B cell (primary cell): ENCODE data around the gene EEF1A2. TPM values are rescaled to one million over a fixed set of nuclear protein-coding genes. Genes with fewer than 3 reads are reported as not detected.

ENCODE experiments used
- ATAC-seq: fragments of 200-7000 bp; cut with Tn5 transposase; one replicate; pipeline ENCODE4 v1.10.0; 2021; ENCODE audit warnings: low read depth, mild to moderate bottlenecking, moderate number of reproducible peaks, moderate library complexity
- CTCF ChIA-PET: fragments of 350-600 bp; sonication (Branson Sonifier 250); formaldehyde crosslinking; loops from one replicate; lab custom pipeline; 2021; ENCODE audit warnings: antibody characterized with exemption, inconsistent platforms; lab: Charles Lee
- POLR2A ChIA-PET: fragments of 350-600 bp; sonication (Branson Sonifier 250); formaldehyde crosslinking; loops from one replicate; lab custom pipeline; 2021; ENCODE audit warnings: antibody characterized with exemption; lab: Charles Lee
- DNase-seq: peaks from one replicate; pipeline ENCODE4 v3.0.0; 2013
- H2AFZ ChIP-seq: 2 replicates; pipeline ENCODE4 v1.6.1; 2012; ENCODE audit warnings: mild to moderate bottlenecking, low read depth, low read length; ENCODE audit not compliant: insufficient read depth, poor library complexity, severe bottlenecking
- H3K27ac ChIP-seq, 2 donors: 1 replicate in 1 of 2; 2 replicates in 1 of 2; pipeline ENCODE4 v1.5.1; 2012 to 2013; ENCODE audit warnings: low read length in 2 of 2, mild to moderate bottlenecking in 2 of 2, moderate library complexity in 1 of 2
- H3K27me3 ChIP-seq, 4 experiments: fragments of 200-600 bp in 1 of 4; sonication (generic) in 1 of 4; replicated peaks in 1 of 4; 1 replicate in 2 of 4; 2 replicates in 2 of 4; pipeline versions ENCODE4 v1.6.1 to v1.7.0; 2013 to 2016; ENCODE audit warnings: low read length in 3 of 4, mild to moderate bottlenecking in 2 of 4, mixed read lengths in 1 of 4, moderate library complexity in 1 of 4; ENCODE audit not compliant: insufficient read depth in 4 of 4, control insufficient read depth in 3 of 4; ENCODE audit errors: control extremely low read depth in 1 of 4
- H3K36me3 ChIP-seq, 2 experiments: replicated peaks in 1 of 2; 1 replicate in 1 of 2; 2 replicates in 1 of 2; pipeline versions ENCODE4 v1.6.1 to v1.7.1; 2013; ENCODE audit warnings: low read length in 1 of 2; ENCODE audit not compliant: insufficient read depth in 2 of 2, control insufficient read depth in 1 of 2; ENCODE audit errors: control extremely low read depth in 1 of 2, extremely low read depth in 1 of 2
- H3K4me1 ChIP-seq, 2 donors: fragments of 200-600 bp in 1 of 2; sonication (generic) in 1 of 2; 1 replicate in 1 of 2; 2 replicates in 1 of 2; pipeline versions ENCODE4 v1.5.1 to v1.6.1; 2013 to 2017; ENCODE audit warnings: low read length in 2 of 2; ENCODE audit not compliant: control insufficient read depth in 2 of 2, insufficient read depth in 2 of 2
- H3K4me2 ChIP-seq: replicated peaks from 2 replicates; pipeline ENCODE3; 2012; ENCODE audit warnings: mild to moderate bottlenecking, low read depth, low read length; ENCODE audit not compliant: poor library complexity, severe bottlenecking
- H3K4me3 ChIP-seq, 5 experiments: fragments of 200-600 bp in 1 of 5; sonication (generic) in 1 of 5; 1 replicate in 3 of 5; 2 replicates in 2 of 5; pipeline versions ENCODE4 v1.5.1 to v1.7.0; 2011 to 2016; ENCODE audit warnings: low read length in 4 of 5, mild to moderate bottlenecking in 4 of 5, low read depth in 2 of 5, control low read depth in 1 of 5, moderate library complexity in 1 of 5; ENCODE audit not compliant: insufficient read depth in 1 of 5; ENCODE audit errors: control extremely low read depth in 1 of 5, extremely low read depth in 1 of 5
- H3K79me2 ChIP-seq: fragments of 200-600 bp; sonication (generic); one replicate; pipeline ENCODE4 v1.6.0; 2016; ENCODE audit warnings: low read length; ENCODE audit not compliant: control insufficient read depth, insufficient read depth
- H3K9ac ChIP-seq: fragments of 200-600 bp; sonication (generic); 2 replicates; pipeline ENCODE4 v1.6.1; 2017; ENCODE audit warnings: mild to moderate bottlenecking, low read length, moderate library complexity
- H3K9me3 ChIP-seq, 3 donors: one replicate each; pipeline versions ENCODE4 v1.6.1 to v1.7.1; 2013; ENCODE audit warnings: low read length in 2 of 3; ENCODE audit not compliant: control insufficient read depth in 2 of 3, insufficient read depth in 1 of 3; ENCODE audit errors: control extremely low read depth in 1 of 3
- H4K20me1 ChIP-seq: 2 replicates; pipeline ENCODE4 v1.6.0; 2012; ENCODE audit warnings: mild to moderate bottlenecking, low read length; ENCODE audit not compliant: insufficient read depth, control insufficient read depth, poor library complexity, severe bottlenecking
- H3K27ac Mint-ChIP-seq: one replicate; pipeline ENCODE4 v1.8.0; 2021; ENCODE audit warnings: mixed read lengths
- H3K27me3 Mint-ChIP-seq: one replicate; pipeline ENCODE4 v1.8.0; 2021; ENCODE audit warnings: mixed read lengths
- H3K4me1 Mint-ChIP-seq: one replicate; pipeline ENCODE4 v1.8.0; 2021; ENCODE audit warnings: mixed read lengths
- H3K4me3 Mint-ChIP-seq: one replicate; pipeline ENCODE4 v1.8.0; 2021; ENCODE audit warnings: mixed read lengths
- H3K9me3 Mint-ChIP-seq: one replicate; pipeline ENCODE4 v1.8.0; 2022; ENCODE audit warnings: mixed read lengths; ENCODE audit not compliant: insufficient read depth
- EZH2 ChIP-seq: IDR thresholded peaks from 2 replicates; pipeline ENCODE4 v1.6.1; 2012; ENCODE audit warnings: borderline replicate concordance, low read depth, mild to moderate bottlenecking, moderate library complexity, low read length; ENCODE audit not compliant: insufficient read depth, poor library complexity, severe bottlenecking
- WGBS: methylation state at CpG from one replicate; pipeline ENCODE4 v1.1.5; 2013; ENCODE audit warnings: missing lambda C conversion rate; ENCODE audit not compliant: insufficient coverage; 5-methylcytosine and 5-hydroxymethylcytosine counted together
- intact Hi-C: fragments of 100-400 bp; cut with micrococcal nuclease; formaldehyde crosslinking; loops from one replicate; pipeline ENCODE4 v1.10.0; 2022
- polyA plus RNA-seq: library from polyadenylated mRNA; depleted of rRNA; stranded (reverse); fragments of >200 nt; gene quantifications from 2 replicates; pipeline ENCODE4 v1.2.3, GENCODE V29; 2012
- total RNA-seq, 2 donors: library from RNA; stranded (reverse); fragments of 120-200 nt in 1 of 2; gene quantifications; 1 replicate in 1 of 2; 2 replicates in 1 of 2; pipeline versions ENCODE4 v1.2.3 to v1.2.4, GENCODE V29; 2013 to 2022
- TF ChIP-seq, protein P1 (sequence below): fragments of 200-600 bp; IDR thresholded peaks from one replicate; pipeline ENCODE4 v1.8.0; 2022; ENCODE audit warnings: antibody characterized with exemption, mild to moderate bottlenecking

Gene EEF1A2
- total and polyA plus RNA-seq, 2 donors (not counting 1 experiment from before 2014, with no cell fraction given) = 2.2 to 2.9 TPM

DNA sequence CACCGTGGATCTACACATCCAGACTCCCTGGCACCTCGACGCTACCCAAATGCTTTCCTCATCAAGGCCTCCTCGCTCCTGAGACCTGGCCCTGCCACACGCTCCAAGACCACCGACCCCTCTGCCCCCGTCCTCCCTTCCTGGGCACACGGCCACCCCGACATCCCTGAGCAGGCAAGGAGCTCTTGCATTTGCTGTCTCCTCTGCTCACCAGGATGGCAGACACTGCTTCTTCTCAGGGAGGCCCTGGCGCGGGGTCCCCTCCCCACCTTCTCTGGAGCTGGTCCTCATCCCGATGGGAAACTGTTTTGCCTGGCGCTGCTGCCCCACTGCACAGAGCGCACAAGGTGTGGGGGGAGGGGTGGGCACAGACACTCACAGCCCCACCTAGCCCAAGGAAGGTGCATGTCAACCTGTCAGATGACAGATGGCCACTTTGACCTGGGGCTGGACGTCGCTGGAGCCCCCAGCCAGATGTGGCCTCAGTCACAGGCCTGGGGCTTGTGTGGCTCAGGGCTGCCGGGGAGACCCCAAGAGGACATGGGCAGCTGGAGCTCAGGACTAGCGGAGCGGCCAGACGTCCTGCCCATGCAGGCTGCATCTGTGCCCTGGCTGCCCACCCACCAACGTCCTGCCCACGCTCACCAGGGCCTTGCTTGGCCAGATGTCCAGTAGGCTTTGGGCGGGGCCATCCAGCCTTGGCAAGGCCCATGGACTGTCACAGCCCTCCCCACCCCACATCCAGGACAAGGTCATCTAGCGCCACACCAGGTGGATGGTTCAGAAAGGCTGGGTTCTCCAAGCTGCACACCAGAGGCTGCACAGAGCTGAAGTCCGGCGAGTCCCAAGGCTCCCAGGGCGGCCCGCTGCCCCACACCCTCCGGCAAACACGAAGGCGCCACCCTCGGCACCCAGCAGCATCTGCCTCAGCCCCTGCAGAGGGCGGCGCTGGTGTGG, 20.3 kb downstream of the EEF1A2 start:
- WGBS = 88% methylated on average over 31 of the region's 34 CpGs
- ChIA-PET POLR2A (no interaction called here), CTCF (interaction anchor here (0.7 kb wide), 1 partner anchor 18 kb away, joined by 4 read pairs; no protein-coding TSS in a partner anchor)
- no peak overlapping the region for H3K4me3 Mint-ChIP-seq
- H4K20me1 ChIP-seq = no peaks in the 10 kb centered on the region
- no peak overlapping the region for H2AFZ ChIP-seq
- intact Hi-C loops = no loop called here
- peaks cover 0 to 63% (median 11%) of the 10 kb centered on the region in 4 experiments for H3K27me3 ChIP-seq
- H3K4me1 ChIP-seq = peaks cover 0 to 4% of the 10 kb centered on the region in 2 donors
- no peaks in the 10 kb centered on the region for H3K36me3 ChIP-seq
- H3K4me2 ChIP-seq = no peak overlapping the region
- H3K27ac Mint-ChIP-seq = no peak overlapping the region
- H3K27me3 Mint-ChIP-seq = peaks cover 44% of the 10 kb centered on the region
- H3K79me2 ChIP-seq = no peaks in the 10 kb centered on the region
- no peaks in the 10 kb centered on the region for H3K9me3 Mint-ChIP-seq
- no peak for DNase-seq
- no peak for ATAC-seq
- no peak overlapping the region for H3K9ac ChIP-seq
- H3K4me1 Mint-ChIP-seq = peaks cover 7% of the 10 kb centered on the region
- TF ChIP-seq EZH2 = no peak
- TF ChIP-seq, protein P1, sequence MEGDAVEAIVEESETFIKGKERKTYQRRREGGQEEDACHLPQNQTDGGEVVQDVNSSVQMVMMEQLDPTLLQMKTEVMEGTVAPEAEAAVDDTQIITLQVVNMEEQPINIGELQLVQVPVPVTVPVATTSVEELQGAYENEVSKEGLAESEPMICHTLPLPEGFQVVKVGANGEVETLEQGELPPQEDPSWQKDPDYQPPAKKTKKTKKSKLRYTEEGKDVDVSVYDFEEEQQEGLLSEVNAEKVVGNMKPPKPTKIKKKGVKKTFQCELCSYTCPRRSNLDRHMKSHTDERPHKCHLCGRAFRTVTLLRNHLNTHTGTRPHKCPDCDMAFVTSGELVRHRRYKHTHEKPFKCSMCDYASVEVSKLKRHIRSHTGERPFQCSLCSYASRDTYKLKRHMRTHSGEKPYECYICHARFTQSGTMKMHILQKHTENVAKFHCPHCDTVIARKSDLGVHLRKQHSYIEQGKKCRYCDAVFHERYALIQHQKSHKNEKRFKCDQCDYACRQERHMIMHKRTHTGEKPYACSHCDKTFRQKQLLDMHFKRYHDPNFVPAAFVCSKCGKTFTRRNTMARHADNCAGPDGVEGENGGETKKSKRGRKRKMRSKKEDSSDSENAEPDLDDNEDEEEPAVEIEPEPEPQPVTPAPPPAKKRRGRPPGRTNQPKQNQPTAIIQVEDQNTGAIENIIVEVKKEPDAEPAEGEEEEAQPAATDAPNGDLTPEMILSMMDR = no peak
- no peak overlapping the region for H3K4me3 ChIP-seq
- no peak overlapping the region for H3K27ac ChIP-seq
- no peaks in the 10 kb centered on the region for H3K9me3 ChIP-seq

- Histone ChIP-seq H3K4me3 (no peak overlapping the region), H3K27me3 (peaks cover 0 to 66% (median 13%) of the 10 kb centered on the region in 4 experiments), H3K9me3 (peaks cover 0 to 2% (median 0%) of the 10 kb centered on the region in 3 donors), H3K27ac (no peak overlapping the region), H3K4me2 (no peak overlapping the region), H3K9ac (no peak overlapping the region), H3K79me2 (no peaks in the 10 kb centered on the region), H3K36me3 (no peaks in the 10 kb centered on the region), H4K20me1 (no peaks in the 10 kb centered on the region), H3K4me1 (peaks cover 0 to 4% of the 10 kb centered on the region in 2 donors), H2AFZ (no peak overlapping the region)
- DNase-seq (no peak), ATAC-seq (no peak)
- ChIA-PET POLR2A (no interaction called here), CTCF (interaction anchor here (0.7 kb wide), 2 partner anchors 19 to 802 kb away, joined by 3 to 4 read pairs; no protein-coding TSS in a partner anchor)
- peaks cover 7% of the 10 kb centered on the region for H3K4me1 Mint-ChIP-seq
- no peak overlapping the region for H3K4me3 Mint-ChIP-seq
- no peak for TF ChIP-seq EZH2
- TF ChIP-seq, protein P1 = no peak
- no peaks in the 10 kb centered on the region for H3K9me3 Mint-ChIP-seq
- peaks cover 42% of the 10 kb centered on the region for H3K27me3 Mint-ChIP-seq
- 75% methylated on average over 17 of the region's 17 CpGs for WGBS
- intact Hi-C loops = no loop called here
- no peak overlapping the region for H3K27ac Mint-ChIP-seq
These were observed 20.9 kb downstream of the EEF1A2 start for GRCh38 chr20:63477944-63478343.
